ENCODE results near the gene TPRX1. TPM values are rescaled to one million over a fixed set of nuclear protein-coding genes. Genes with fewer than 3 reads are reported as not detected.
"Not testable (repeated sequence)": the region's sequence is repeated elsewhere in the genome, so short reads cannot be mapped to it uniquely, and the experiment has no call there.

TPRX1 gene, protein sequence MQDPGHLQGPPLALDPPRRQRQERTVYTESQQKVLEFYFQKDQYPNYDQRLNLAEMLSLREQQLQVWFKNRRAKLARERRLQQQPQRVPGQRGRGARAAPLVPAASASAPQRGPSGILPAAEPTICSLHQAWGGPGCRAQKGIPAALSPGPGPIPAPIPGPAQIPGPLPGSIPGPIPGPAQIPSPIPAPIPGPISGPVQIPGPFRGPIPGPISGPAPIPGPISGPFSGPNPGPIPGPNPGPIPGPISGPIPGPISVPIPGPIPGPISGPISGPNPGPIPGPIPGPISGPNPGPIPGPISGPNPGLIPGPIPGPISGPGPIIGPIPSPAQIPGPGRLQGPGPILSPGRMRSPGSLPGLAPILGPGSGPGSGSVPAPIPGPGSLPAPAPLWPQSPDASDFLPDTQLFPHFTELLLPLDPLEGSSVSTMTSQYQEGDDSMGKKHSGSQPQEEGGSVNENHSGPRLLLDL
- not detected for total RNA-seq

- not testable (repeated sequence) for DNase-seq
Measured at GRCh38 chr19:47804451-47804850, at the start of gene TPRX1. Gene TPRX1, minus strand, starts transcription at chr19:47804551. Its CDS starts 12 bp downstream, at chr19:47804539.

DNA sequence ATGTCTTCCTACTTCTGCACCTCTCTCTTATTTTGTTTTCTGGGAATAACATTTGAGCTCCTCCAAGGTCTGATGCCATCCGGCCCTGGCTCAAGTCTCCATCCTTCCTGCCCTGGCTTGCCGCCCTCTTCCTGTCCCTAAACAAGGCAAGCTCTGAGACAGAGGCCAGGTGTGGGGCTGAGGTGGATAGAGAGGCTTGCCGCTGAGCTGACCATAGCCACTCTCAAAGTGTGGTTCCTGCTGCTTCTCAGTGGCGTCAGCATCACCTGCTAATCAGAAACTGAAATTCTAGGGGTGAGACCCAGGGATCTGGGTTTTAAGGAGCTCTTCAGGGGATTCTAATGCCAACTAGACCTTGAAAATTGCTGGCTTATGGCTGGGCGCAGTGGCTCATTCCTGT lies 48.7 kb upstream of the TPRX1 start:
- no peak for DNase-seq

GRCh38 chr19:47848823-47849473 lies 44.6 kb upstream of the TPRX1 start:
- no peak for DNase-seq

- no peak for DNase-seq
Measured at GRCh38 chr19:47848425-47848822, 44.1 kb upstream of the TPRX1 start.

DNA sequence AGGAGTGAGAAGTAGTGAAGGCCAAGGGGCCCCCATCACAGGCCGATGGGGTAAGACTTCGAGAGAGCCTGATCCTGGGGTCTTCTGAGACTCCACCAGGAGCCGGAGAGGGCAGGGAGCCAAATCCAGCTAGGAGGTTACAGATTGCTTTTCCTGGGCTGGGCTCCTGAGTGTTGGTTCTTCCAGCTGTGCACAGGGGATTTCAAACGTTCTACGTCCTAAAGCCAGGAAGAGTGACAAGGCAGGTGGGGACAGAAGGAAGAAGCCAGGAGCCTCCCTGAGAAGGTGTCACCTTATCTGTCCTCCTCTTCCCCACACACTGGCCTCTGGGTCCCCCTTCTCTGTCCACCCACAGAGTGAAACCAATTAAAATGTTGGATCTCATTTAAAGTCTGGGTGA lies 38.6 kb upstream of the TPRX1 start:
- no peak for DNase-seq

DNA sequence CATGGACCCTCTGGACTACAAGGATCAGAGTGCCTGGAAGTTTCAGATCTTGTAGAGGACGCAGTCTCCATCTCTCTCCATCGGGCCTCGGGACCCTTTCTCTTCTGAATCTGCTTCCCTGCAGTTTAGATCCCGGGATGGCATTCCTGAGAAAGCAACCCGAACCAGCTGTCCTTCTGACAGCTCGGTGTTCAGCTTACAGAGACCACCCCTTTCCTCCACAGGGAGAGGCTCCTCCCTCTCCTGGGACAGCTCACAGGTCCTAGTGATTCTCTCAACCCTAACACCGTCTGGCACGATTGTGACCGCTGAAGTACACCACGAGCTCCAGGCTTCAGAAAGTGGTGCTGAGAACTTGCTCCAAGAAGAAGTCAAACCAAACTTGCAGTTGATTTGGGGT lies 35.6 kb upstream of the TPRX1 start:
- DNase-seq: no peak

GRCh38 chr19:47839411-47839810 lies 35.1 kb upstream of the TPRX1 start:
- no peak for DNase-seq

DNA sequence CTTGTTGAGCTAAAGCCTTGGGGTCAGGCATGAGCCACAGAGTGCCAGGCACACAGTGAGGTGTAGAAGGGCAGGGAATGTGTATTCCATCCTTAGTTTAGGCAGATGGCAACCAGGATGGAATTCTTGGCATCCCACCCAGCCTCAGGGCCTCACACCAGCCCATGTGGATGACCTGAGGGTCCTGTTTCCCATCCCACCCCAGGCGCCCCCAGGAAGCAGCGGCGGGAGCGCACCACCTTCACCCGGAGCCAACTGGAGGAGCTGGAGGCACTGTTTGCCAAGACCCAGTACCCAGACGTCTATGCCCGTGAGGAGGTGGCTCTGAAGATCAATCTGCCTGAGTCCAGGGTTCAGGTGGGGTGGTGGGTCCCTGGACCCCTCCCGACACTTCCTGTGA lies 31.7 kb upstream of the TPRX1 start:
- DNase-seq: no peak

- DNase-seq: no peak
Measured at GRCh38 chr19:47832723-47833122, 28.4 kb upstream of the TPRX1 start.

DNA sequence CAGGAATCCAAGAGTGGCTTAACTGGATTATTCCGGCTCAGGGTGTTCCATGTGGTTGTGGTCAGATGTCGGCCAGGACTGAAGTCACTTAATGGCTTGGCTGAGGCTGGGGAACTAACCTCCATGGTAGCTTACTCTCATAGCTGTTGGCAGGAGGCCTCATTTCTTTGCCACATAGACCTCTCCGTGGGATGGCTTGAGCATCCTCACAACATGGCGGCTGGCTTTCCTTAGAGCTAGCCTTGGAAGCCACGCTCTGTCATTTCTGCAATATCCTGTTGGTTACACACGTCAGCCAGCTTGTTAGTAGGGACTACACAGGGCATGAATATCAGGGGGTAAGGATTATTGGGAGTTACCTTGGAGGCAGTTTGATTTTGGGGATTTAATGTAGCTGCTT lies 22.4 kb upstream of the TPRX1 start:
- no peak for DNase-seq

DNA sequence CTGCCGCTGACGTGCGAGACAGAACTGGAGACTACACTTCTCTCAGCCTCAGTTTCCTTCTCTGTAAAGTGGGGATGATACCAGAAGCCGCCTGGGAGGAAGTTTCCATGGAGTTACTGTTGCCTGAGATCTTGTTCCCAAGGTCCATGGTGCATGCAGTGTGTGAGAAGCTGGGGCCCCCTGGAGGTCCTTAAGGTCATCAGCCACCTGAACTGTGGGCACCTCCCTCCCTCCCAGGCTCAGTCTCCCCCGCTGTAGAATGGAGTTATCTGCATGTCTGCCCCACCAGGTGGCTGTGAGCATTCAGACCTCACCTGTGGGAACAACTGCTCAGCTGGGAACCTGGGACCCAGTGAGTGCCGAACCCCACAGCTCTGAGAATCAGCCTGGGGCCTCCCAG lies 20.0 kb upstream of the TPRX1 start:
- no peak for DNase-seq

DNA sequence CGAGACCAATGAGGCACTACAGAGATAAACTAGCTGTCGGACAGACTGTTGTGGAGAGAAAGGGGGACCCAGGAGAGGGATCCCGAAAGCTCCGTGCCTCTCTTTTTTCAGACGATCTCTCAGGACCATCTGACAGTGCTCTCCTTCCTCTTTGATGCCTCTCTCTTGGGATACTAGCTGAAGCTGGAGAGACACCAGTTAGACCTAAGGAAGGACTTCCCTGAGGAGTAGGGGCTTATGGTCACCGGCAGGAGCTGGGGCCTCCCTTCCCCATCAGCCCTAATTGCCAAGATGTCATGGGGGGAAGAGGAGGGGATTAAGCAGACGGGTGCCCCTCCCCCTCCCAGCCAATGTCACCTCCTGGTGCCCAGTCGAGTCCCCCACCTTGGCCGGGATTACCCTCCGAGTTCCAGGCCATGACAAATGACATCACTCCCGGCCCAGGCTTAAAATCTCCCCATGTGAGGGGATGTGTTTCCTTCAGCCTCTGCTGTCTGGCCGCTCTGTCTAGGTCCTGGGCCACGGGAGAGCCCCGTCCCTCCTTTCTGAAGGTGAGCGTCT lies 17.2 kb upstream of the TPRX1 start, which contains the start of gene CRX:
TSS of gene CRX (plus strand) at position 478 of the 561 bp plus-strand sequence. CDS start 12,507 bp downstream, outside the sequence.
- DNase-seq: no peak

GRCh38 chr19:47820410-47820809 lies 16.1 kb upstream of the TPRX1 start:
- DNase-seq: no peak

DNA sequence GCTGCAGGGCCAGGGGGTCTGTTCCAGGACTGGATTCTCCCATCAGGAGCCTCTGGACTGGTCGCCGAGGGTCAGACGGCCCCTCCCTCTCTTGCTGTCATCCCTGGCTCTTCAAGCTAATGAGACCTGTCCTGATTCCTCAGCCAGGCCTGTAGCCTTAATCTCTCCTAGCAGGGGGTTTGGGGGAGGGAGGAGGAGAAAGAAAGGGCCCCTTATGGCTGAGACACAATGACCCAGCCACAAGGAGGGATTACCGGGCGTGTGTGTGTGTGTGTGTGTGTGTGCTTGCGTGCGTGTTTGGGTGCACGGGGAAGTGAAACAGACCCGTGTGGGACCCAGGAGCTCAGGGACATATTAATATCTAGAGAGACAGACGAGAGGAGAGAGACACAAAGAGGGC lies 15.5 kb upstream of the TPRX1 start:
- DNase-seq: no peak

DNA sequence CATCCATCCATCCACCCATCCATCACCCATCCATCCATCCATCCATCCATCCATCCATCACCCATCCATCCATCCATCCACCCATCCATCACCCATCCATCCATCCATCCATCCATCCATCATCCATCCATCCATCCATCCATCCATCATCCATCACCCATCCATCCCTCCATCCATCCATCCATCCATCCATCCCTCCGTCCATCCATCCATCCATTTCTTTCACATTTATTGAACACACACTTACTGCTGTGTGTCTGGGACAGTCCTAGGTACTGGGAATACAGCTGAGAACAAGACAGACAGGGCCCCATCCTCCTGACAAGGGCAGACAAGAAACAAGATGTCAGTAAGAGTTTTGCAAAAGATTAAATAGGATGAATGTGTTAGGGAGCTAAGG lies 13.9 kb upstream of the TPRX1 start:
- DNase-seq: not testable (repeated sequence)

DNA sequence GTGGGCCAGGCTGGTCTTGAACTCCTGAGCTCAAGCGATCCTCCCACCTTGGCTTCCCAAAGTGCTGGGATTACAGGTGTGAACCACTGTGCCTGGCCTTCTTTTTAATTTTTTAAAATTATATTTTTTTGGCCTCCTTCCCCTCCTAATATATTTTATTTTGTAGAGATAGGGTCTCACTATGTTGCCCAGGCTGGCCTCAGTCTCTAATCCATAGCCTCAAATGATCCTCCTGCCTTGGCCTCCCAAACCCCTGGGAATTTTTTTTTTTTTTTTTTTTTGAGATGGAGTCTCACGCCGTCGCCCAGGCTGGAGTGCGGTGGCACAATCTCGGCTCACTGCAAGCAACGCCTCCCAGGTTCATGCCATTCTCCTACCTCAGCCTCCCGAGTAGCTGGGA lies 11.9 kb upstream of the TPRX1 start:
- not testable (repeated sequence) for DNase-seq

- no peak for DNase-seq
Measured at GRCh38 chr19:47813995-47814328, 9.6 kb upstream of the TPRX1 start.

DNA sequence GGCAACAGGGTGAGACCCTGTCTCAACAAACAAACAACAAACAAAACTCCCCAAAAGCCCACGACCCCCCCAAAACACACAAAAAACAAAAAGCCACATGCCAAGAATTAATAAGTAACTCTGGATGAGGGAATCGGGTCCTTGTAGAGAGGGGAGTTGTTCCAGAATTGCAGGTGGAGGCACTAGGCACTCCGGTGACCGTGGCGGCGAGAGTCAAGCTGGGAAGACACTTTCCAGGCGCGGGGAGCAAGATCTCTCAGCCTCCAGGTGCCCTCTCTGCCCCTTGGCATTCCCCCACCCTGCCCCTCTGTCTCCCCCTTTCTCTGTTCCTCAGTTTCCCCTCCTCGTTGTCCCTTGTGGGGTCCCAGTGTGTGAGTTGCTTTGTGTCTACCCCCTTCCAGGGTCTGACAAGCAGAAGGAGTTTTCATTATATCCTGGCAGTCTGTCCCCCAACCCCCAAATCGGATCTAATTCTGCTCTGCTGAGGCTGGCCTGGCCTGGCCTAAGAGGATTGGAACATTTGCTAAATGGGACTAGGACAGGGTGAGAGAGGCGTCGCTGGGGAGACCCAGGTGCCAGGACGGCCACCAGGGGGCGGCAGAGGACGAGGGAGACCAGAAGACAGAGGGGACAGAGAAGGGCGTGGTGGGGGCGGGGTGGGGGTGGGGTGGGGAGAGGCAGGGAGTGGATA lies 9.1 kb upstream of the TPRX1 start:
- no peak for DNase-seq

GRCh38 chr19:47806435-47806834 lies 2.1 kb upstream of the TPRX1 start:
- DNase-seq: no peak

GRCh38 chr19:47805313-47805712 lies 962 bp upstream of the TPRX1 start:
- DNase-seq: no peak

DNA sequence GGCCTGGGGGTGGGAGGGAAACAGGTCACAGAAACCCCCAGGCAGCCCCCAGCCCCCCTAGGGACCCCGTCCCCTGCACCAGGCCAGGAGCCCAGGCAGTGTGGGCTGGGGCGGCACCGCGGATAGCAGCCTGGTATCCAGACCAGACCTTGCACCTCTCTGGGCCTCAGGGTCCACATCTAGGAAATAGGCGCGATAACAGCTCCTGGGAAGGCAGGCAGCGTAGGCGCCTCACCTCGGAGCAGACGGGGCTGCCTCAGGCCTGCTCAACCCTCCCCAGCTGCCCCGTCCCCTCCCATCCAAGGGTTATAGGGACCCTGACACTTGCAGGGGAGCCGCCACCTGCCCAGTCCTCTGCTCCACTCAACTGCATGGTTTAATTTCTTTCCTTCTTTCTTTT lies 680 bp downstream of the TPRX1 start:
- not testable (repeated sequence) for DNase-seq

DNA sequence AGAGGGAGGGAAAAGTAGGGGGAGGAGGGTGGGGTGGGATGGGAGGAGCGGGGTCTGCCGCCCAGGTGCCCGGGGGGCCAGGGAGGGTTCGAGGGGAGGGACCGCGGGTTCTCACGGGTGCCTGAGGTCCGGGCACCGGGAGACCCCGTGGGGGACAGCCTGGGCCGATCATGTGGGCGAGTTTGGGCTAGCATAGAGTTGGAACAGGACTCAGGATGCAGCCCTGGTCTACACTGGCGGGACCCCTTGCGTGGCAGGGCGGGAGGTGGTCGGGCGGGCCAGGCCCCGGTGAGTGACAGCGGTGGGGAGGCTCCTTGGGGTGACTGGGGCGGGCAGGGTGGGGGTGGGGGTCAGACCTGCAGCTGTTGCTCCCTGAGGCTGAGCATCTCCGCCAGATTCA lies 1.2 kb downstream of the TPRX1 start:
- DNase-seq: not testable (repeated sequence)

- no peak for DNase-seq
Measured at GRCh38 chr19:47802521-47803043, 1.8 kb downstream of the TPRX1 start.
